B cell (primary cell): ENCODE data around the gene SSH3. TPM values are rescaled to one million over a fixed set of nuclear protein-coding genes. Genes with fewer than 3 reads are reported as not detected.

Experiments
- ATAC-seq: fragments of 200-7000 bp; cut with Tn5 transposase; one replicate; pipeline ENCODE4 v1.10.0; 2021; ENCODE audit warnings: low read depth, mild to moderate bottlenecking, moderate number of reproducible peaks, moderate library complexity
- CTCF ChIA-PET: fragments of 350-600 bp; sonication (Branson Sonifier 250); formaldehyde crosslinking; loops from one replicate; lab custom pipeline; 2021; ENCODE audit warnings: antibody characterized with exemption, inconsistent platforms; lab: Charles Lee
- POLR2A ChIA-PET: fragments of 350-600 bp; sonication (Branson Sonifier 250); formaldehyde crosslinking; loops from one replicate; lab custom pipeline; 2021; ENCODE audit warnings: antibody characterized with exemption; lab: Charles Lee
- DNase-seq: peaks from one replicate; pipeline ENCODE4 v3.0.0; 2013
- H2AFZ ChIP-seq: 2 replicates; pipeline ENCODE4 v1.6.1; 2012; ENCODE audit warnings: mild to moderate bottlenecking, low read depth, low read length; ENCODE audit not compliant: insufficient read depth, poor library complexity, severe bottlenecking
- H3K27ac ChIP-seq, 2 donors: 1 replicate in 1 of 2; 2 replicates in 1 of 2; pipeline ENCODE4 v1.5.1; 2012 to 2013; ENCODE audit warnings: low read length in 2 of 2, mild to moderate bottlenecking in 2 of 2, moderate library complexity in 1 of 2
- H3K27me3 ChIP-seq, 4 experiments: fragments of 200-600 bp in 1 of 4; sonication (generic) in 1 of 4; replicated peaks in 1 of 4; 1 replicate in 2 of 4; 2 replicates in 2 of 4; pipeline versions ENCODE4 v1.6.1 to v1.7.0; 2013 to 2016; ENCODE audit warnings: low read length in 3 of 4, mild to moderate bottlenecking in 2 of 4, mixed read lengths in 1 of 4, moderate library complexity in 1 of 4; ENCODE audit not compliant: insufficient read depth in 4 of 4, control insufficient read depth in 3 of 4; ENCODE audit errors: control extremely low read depth in 1 of 4
- H3K36me3 ChIP-seq, 2 experiments: replicated peaks in 1 of 2; 1 replicate in 1 of 2; 2 replicates in 1 of 2; pipeline versions ENCODE4 v1.6.1 to v1.7.1; 2013; ENCODE audit warnings: low read length in 1 of 2; ENCODE audit not compliant: insufficient read depth in 2 of 2, control insufficient read depth in 1 of 2; ENCODE audit errors: control extremely low read depth in 1 of 2, extremely low read depth in 1 of 2
- H3K4me1 ChIP-seq, 2 donors: fragments of 200-600 bp in 1 of 2; sonication (generic) in 1 of 2; 1 replicate in 1 of 2; 2 replicates in 1 of 2; pipeline versions ENCODE4 v1.5.1 to v1.6.1; 2013 to 2017; ENCODE audit warnings: low read length in 2 of 2; ENCODE audit not compliant: control insufficient read depth in 2 of 2, insufficient read depth in 2 of 2
- H3K4me2 ChIP-seq: replicated peaks from 2 replicates; pipeline ENCODE3; 2012; ENCODE audit warnings: mild to moderate bottlenecking, low read depth, low read length; ENCODE audit not compliant: poor library complexity, severe bottlenecking
- H3K4me3 ChIP-seq, 5 experiments: fragments of 200-600 bp in 1 of 5; sonication (generic) in 1 of 5; 1 replicate in 3 of 5; 2 replicates in 2 of 5; pipeline versions ENCODE4 v1.5.1 to v1.7.0; 2011 to 2016; ENCODE audit warnings: low read length in 4 of 5, mild to moderate bottlenecking in 4 of 5, low read depth in 2 of 5, control low read depth in 1 of 5, moderate library complexity in 1 of 5; ENCODE audit not compliant: insufficient read depth in 1 of 5; ENCODE audit errors: control extremely low read depth in 1 of 5, extremely low read depth in 1 of 5
- H3K79me2 ChIP-seq: fragments of 200-600 bp; sonication (generic); one replicate; pipeline ENCODE4 v1.6.0; 2016; ENCODE audit warnings: low read length; ENCODE audit not compliant: control insufficient read depth, insufficient read depth
- H3K9ac ChIP-seq: fragments of 200-600 bp; sonication (generic); 2 replicates; pipeline ENCODE4 v1.6.1; 2017; ENCODE audit warnings: mild to moderate bottlenecking, low read length, moderate library complexity
- H3K9me3 ChIP-seq, 3 donors: one replicate each; pipeline versions ENCODE4 v1.6.1 to v1.7.1; 2013; ENCODE audit warnings: low read length in 2 of 3; ENCODE audit not compliant: control insufficient read depth in 2 of 3, insufficient read depth in 1 of 3; ENCODE audit errors: control extremely low read depth in 1 of 3
- H4K20me1 ChIP-seq: 2 replicates; pipeline ENCODE4 v1.6.0; 2012; ENCODE audit warnings: mild to moderate bottlenecking, low read length; ENCODE audit not compliant: insufficient read depth, control insufficient read depth, poor library complexity, severe bottlenecking
- H3K27ac Mint-ChIP-seq: one replicate; pipeline ENCODE4 v1.8.0; 2021; ENCODE audit warnings: mixed read lengths
- H3K27me3 Mint-ChIP-seq: one replicate; pipeline ENCODE4 v1.8.0; 2021; ENCODE audit warnings: mixed read lengths
- H3K4me1 Mint-ChIP-seq: one replicate; pipeline ENCODE4 v1.8.0; 2021; ENCODE audit warnings: mixed read lengths
- H3K4me3 Mint-ChIP-seq: one replicate; pipeline ENCODE4 v1.8.0; 2021; ENCODE audit warnings: mixed read lengths
- H3K9me3 Mint-ChIP-seq: one replicate; pipeline ENCODE4 v1.8.0; 2022; ENCODE audit warnings: mixed read lengths; ENCODE audit not compliant: insufficient read depth
- EZH2 ChIP-seq: IDR thresholded peaks from 2 replicates; pipeline ENCODE4 v1.6.1; 2012; ENCODE audit warnings: borderline replicate concordance, low read depth, mild to moderate bottlenecking, moderate library complexity, low read length; ENCODE audit not compliant: insufficient read depth, poor library complexity, severe bottlenecking
- WGBS: methylation state at CpG from one replicate; pipeline ENCODE4 v1.1.5; 2013; ENCODE audit warnings: missing lambda C conversion rate; ENCODE audit not compliant: insufficient coverage; 5-methylcytosine and 5-hydroxymethylcytosine counted together
- intact Hi-C: fragments of 100-400 bp; cut with micrococcal nuclease; formaldehyde crosslinking; loops from one replicate; pipeline ENCODE4 v1.10.0; 2022
- polyA plus RNA-seq: library from polyadenylated mRNA; depleted of rRNA; stranded (reverse); fragments of >200 nt; gene quantifications from 2 replicates; pipeline ENCODE4 v1.2.3, GENCODE V29; 2012
- total RNA-seq, 2 donors: library from RNA; stranded (reverse); fragments of 120-200 nt in 1 of 2; gene quantifications; 1 replicate in 1 of 2; 2 replicates in 1 of 2; pipeline versions ENCODE4 v1.2.3 to v1.2.4, GENCODE V29; 2013 to 2022
- TF ChIP-seq, protein P1 (sequence below): fragments of 200-600 bp; IDR thresholded peaks from one replicate; pipeline ENCODE4 v1.8.0; 2022; ENCODE audit warnings: antibody characterized with exemption, mild to moderate bottlenecking

Gene SSH3
- total and polyA plus RNA-seq, 2 donors (not counting 1 experiment from before 2014, with no cell fraction given), result 4.0 to 7.2 TPM

GRCh38 chr11:67256477-67257135 lies 46.7 kb upstream of the SSH3 start:
- no peak overlapping the region for H3K27ac ChIP-seq
- POLR2A ChIA-PET, result no interaction called here
- no peaks in the 10 kb centered on the region for H3K9me3 Mint-ChIP-seq
- H2AFZ ChIP-seq, result no peak overlapping the region
- DNase-seq (no peak), ATAC-seq (no peak)
- peaks cover 12% of the 10 kb centered on the region for H3K79me2 ChIP-seq
- H3K9me3 ChIP-seq, result no peaks in the 10 kb centered on the region
- peaks cover 55% of the 10 kb centered on the region for H4K20me1 ChIP-seq
- CTCF ChIA-PET, result interaction anchor here (0.6 to 0.7 kb wide), 2 partner anchors 22 to 389 kb away, joined by 3 read pairs; no protein-coding TSS in a partner anchor
- no peak overlapping the region for H3K9ac ChIP-seq
- no peak overlapping the region for H3K4me3 ChIP-seq
- no peak overlapping the region for H3K4me2 ChIP-seq
- intact Hi-C loops, result no loop called here
- H3K27me3 Mint-ChIP-seq, result no peaks in the 10 kb centered on the region
- peaks cover 15% of the 10 kb centered on the region for H3K4me1 Mint-ChIP-seq
- H3K4me1 ChIP-seq, result peaks cover 5 to 6% of the 10 kb centered on the region in 2 donors
- no peak overlapping the region for H3K27ac Mint-ChIP-seq
- peaks cover 0 to 2% (median under 1%) of the 10 kb centered on the region in 4 experiments for H3K27me3 ChIP-seq
- no peak overlapping the region for H3K4me3 Mint-ChIP-seq
- 88% methylated on average over 1 of the region's 5 CpGs for WGBS
- TF ChIP-seq, protein P1, sequence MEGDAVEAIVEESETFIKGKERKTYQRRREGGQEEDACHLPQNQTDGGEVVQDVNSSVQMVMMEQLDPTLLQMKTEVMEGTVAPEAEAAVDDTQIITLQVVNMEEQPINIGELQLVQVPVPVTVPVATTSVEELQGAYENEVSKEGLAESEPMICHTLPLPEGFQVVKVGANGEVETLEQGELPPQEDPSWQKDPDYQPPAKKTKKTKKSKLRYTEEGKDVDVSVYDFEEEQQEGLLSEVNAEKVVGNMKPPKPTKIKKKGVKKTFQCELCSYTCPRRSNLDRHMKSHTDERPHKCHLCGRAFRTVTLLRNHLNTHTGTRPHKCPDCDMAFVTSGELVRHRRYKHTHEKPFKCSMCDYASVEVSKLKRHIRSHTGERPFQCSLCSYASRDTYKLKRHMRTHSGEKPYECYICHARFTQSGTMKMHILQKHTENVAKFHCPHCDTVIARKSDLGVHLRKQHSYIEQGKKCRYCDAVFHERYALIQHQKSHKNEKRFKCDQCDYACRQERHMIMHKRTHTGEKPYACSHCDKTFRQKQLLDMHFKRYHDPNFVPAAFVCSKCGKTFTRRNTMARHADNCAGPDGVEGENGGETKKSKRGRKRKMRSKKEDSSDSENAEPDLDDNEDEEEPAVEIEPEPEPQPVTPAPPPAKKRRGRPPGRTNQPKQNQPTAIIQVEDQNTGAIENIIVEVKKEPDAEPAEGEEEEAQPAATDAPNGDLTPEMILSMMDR, result no peak
- TF ChIP-seq EZH2, result no peak
- peaks cover 9 to 58% of the 10 kb centered on the region in 2 experiments for H3K36me3 ChIP-seq

DNA sequence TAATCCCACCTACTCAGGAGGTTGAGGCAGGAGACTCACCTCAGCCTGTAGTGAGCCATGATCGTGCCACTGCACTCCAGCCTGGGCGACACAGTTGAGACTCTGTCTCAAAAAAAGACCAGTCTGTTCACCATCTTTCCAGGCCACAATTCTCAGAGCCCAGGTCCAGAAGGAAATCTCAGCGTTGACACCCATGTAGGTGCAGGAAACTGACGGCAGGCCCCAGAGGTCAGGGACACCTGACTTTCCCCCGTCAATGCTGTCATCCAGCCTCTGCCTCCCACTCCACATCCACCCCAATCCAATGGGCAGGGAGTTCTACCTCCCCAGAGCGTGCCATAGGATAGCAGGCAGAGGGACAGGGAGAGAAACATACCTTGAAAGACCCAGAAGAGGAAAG lies 42.9 kb upstream of the SSH3 start:
- 85% methylated on average over 4 of the region's 6 CpGs for WGBS
- Histone ChIP-seq H3K79me2 (peaks cover 34% of the 10 kb centered on the region), H2AFZ (no peak overlapping the region), H3K4me3 (no peak overlapping the region), H3K27me3 (peaks cover 0 to 9% (median 2%) of the 10 kb centered on the region in 4 experiments), H3K4me2 (no peak overlapping the region), H3K9me3 (no peaks in the 10 kb centered on the region), H3K4me1 (peaks cover 24% of the 10 kb centered on the region in 2 donors), H3K27ac (no peak overlapping the region), H3K9ac (no peak overlapping the region), H4K20me1 (peaks cover 18% of the 10 kb centered on the region), H3K36me3 (peaks cover 0 to 20% of the 10 kb centered on the region in 2 experiments)
- intact Hi-C loops, result loop anchor here (10.0 kb wide), 1 partner anchor 324 kb away; the partner anchor contains the start of gene GSTP1
- Mint-ChIP-seq H3K4me1 (peaks cover 32% of the 10 kb centered on the region), H3K9me3 (no peaks in the 10 kb centered on the region), H3K27me3 (peaks cover 6% of the 10 kb centered on the region), H3K27ac (no peak overlapping the region), H3K4me3 (peak overlapping the region; percentile 23)
- TF ChIP-seq, protein P1, result no peak
- no peak for TF ChIP-seq EZH2
- DNase-seq, result no peak
- ChIA-PET POLR2A (no interaction called here), CTCF (no interaction called here)
- ATAC-seq, result no peak
